CD1c-positive myeloid dendritic cell (primary cell): ENCODE results near the gene CCDC60.

Source experiments
- DNase-seq: peaks from one replicate; pipeline ENCODE4 v3.0.0-alpha.2; 2016; ENCODE audit errors: extremely low spot score

The CCDC60 gene

GRCh38 chr12:119446459-119446858 lies 111.9 kb downstream of the CCDC60 start:
- no peak for DNase-seq

DNA sequence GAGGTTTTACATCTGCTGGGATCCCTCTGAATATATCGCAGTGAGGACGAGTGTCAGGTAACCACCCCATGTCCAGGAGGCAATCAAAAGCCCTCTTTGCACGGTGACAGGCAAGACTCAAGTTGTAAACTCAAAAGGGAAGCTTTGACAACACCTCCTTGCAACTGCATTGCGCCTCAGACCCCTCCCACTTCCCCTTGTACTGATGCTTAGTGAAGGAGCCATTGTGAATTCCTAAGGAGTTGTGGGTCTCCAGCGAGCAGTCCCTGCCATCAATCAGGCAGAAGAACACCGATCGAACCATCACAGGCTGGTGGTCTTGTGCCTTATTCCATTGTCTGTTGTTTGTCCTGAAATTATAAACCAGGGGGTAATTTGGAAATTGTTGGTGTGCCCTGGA lies 112.6 kb downstream of the CCDC60 start:
- no peak for DNase-seq

DNA sequence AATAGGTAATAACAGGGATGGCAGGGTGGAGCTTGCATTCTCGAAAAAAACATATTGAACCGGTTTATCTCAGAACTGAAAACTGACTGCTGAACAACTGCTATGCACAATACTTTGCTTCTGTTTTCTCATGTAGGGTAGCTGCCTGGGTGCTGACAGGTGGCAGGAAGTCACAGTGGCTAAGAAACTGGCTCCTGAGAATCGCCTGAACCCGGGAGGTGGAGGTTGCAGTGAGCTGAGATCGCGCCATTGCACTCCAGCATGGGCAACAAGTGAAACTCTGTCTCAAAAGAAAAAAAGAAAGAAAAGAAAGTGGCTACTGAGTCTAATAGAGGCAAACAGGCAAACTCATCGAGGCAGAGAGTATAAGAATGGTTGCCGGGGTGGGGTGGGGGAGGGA lies 113.1 kb downstream of the CCDC60 start:
- no peak for DNase-seq

DNA sequence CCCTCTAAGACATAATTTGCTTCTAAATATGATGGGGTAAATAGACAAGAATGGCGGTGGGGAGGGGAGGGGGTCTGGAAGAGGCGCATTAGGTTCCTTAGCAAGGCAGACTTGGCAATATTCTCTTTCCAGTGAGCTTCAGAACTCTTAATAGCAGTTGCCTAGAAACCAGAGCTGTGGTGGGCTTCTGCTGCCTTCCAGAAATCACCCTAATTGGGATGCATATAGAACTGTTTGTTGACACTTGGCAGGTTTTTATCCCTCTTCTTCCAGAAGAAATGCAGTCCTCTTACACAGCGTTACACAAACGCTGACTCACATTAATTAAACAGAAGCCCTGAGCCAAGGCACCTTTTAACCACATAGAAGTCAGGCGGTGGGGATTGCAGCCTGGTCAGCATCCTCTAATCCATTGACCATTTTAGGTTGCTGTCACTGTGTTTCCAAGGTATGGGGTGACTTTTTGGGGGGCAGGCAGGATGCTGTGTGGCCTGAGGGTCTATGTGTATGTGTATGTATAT lies 114.1 kb downstream of the CCDC60 start:
- DNase-seq, result no peak

DNA sequence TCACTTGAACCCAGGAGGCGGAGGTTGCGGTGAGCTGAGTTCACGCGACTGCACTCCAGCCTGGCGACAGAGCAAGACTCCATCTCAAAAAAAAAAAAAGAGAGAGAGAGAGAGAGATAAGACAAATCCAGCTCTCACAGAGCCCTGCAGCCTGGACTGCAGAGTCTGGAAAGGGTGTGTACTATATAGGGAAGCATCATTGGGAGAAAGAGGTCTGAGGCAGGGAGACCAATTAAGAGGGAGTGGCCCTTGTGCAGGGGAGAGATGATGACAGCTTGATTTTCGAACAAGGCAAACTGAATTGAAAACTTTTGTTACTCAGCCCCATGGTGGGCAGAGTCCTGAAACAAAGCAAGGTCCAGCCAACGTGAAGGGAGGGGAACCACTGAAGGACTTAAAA lies 116.2 kb downstream of the CCDC60 start:
- DNase-seq, result no peak

DNA sequence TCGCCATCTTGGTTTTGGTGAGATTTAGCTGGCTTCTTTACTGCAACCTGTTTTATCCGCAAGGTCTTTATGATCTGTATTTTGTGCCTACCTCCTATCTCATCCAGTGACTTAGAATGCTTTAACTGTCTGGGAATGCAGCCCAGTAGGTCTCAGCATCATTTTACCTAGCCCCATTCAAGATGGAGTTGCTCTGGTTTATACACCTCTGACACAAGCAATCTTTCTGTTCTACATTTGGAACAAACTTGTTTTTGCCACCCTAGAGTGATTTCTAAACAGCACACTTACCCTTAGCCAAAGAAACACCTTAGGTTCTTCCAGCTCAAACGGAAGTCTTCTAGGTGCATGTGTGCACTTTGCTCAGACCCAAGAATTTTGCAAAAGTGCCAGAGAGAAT lies 122.3 kb downstream of the CCDC60 start:
- DNase-seq, result no peak

- no peak for DNase-seq
Measured at GRCh38 chr12:119457271-119457670, 122.7 kb downstream of the CCDC60 start.

DNA sequence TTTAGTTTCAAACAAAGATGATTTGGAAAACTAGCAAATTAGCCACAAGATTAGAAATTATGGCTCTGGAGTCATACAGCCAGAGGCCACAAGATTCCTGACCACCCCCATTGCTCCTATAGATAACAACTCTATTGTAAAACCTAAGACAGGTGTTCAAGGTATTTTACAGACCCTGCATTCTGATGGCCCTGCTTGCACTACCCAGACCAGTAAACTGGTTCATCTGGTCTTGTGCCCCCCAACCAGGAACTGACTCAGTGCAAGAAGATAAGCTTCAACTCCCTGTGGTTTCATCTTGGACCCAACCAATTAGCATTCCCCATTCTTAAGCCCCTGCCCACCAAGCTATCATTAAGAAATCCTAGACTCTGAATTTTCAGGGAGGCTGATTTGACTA lies 125.0 kb downstream of the CCDC60 start:
- DNase-seq, result no peak

- no peak for DNase-seq
Measured at GRCh38 chr12:119460876-119461275, 126.3 kb downstream of the CCDC60 start.

DNA sequence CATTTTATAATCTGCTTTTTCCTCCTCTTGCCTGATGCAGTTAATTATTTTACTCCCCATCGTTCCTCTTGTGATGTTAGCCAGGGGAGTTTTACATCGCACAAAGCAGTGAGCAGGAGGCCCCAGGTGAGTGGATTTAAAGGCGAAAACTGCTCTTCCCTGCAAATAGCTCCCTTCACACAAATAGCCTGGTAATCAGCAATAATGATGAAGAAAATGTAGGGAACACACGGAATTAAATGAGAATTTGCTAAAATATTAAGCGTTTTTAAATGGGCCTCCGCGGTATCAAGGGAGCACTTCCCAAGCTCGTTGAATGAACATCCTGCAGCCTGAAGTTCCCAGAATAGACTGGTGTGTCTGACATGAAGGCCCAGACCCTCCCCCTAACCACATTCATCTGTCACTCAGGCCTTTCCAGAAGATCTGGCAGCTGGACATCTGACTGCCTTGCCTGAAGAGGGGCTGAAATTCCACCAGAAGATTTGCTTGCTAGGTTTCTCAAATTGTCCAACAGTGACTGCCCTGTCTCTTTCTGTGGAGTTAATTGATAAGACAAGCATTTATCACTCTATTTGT lies 127.2 kb downstream of the CCDC60 start:
- DNase-seq, result no peak

GRCh38 chr12:119463211-119463926 lies 128.8 kb downstream of the CCDC60 start:
- DNase-seq, result no peak

DNA sequence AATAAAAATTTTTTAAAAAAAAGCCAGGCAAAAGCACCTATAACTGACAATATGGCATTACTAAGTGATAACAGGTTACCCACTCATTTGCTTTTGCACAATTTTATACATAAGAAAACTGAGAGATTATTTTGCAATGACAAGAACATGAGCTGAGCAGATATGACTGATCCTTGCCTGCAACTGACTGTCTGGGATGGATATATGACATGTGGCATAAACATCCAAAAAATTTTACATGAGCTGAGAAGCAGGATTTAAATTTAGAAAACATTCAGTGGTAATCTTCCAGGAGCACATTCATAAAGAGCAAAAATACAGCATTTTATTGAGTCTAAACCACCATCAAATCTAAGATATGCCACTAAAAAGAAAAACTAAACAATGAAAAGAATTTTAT lies 133.8 kb downstream of the CCDC60 start:
- no peak for DNase-seq

- DNase-seq, result no peak
Measured at GRCh38 chr12:119475650-119476049, 141.1 kb downstream of the CCDC60 start.

GRCh38 chr12:119476951-119477350 lies 142.4 kb downstream of the CCDC60 start:
- no peak for DNase-seq

DNA sequence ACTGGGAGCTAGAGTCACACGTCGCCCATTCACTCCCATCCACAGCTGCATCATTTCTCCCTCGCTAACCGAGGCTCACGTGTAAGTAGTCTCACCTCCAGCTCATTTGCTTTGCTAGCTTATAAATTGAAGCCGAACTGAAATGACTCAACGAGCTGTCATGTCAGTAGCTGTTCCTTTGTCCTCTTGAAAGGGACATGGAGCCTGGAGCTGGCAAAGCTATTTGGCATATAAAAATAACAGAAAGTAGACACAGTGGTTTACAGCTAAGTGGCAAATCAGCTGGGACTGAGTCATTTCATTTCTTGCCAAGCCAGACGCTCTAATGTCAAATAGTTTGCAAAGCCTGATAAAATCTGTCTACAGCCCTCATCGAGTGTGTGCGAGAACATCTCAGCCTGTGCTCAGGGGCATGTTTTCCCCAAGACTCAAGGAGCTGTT lies 144.6 kb downstream of the CCDC60 start:
- no peak for DNase-seq

GRCh38 chr12:119480551-119480950 lies 146.0 kb downstream of the CCDC60 start:
- DNase-seq, result no peak

GRCh38 chr12:119486599-119487154 lies 152.1 kb downstream of the CCDC60 start:
- DNase-seq, result no peak

DNA sequence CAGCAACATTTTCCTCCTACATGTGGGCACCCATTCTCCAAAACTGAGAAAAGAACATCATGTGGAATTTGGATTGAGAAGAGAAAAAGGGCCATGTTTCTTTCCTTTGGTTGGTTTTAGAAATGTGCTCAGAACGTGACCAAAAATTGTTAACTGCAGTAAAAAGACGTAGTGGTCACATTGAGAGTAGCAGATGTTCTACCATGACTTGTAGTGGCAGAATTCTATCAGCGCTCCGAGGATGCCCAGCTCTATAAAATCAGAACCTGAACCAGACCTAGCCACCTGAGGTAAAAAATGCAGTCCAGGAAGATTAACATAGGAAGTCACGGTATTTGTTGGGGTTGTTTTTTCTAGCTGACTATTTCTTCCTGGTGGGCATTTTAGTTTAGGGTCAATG lies 157.3 kb downstream of the CCDC60 start:
- no peak for DNase-seq

GRCh38 chr12:119500209-119500608 lies 165.7 kb downstream of the CCDC60 start:
- DNase-seq, result no peak

- DNase-seq, result no peak
Measured at GRCh38 chr12:119501052-119501451, 166.5 kb downstream of the CCDC60 start.

DNA sequence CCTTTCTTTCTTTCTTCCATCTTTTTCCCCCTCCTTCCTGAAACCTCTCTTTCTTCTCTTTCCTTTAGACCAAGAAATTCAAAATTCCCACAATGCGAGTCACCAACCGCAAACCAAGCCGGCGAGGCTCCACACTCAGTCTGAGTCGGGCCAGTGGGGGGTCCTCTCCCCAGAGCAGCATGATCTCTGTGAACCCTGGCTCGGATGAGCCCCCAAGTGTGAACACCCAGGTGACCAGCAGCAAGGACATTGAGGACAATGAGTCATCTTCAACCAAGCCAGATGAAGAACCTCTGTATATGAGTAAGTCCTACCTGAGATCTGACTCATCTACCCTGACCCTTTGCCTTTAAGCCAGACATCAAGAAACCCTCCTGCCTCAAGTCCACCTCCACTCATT lies 170.5 kb downstream of the CCDC60 start:
- no peak for DNase-seq

- no peak for DNase-seq
Measured at GRCh38 chr12:119512772-119513497, 178.4 kb downstream of the CCDC60 start.

DNA sequence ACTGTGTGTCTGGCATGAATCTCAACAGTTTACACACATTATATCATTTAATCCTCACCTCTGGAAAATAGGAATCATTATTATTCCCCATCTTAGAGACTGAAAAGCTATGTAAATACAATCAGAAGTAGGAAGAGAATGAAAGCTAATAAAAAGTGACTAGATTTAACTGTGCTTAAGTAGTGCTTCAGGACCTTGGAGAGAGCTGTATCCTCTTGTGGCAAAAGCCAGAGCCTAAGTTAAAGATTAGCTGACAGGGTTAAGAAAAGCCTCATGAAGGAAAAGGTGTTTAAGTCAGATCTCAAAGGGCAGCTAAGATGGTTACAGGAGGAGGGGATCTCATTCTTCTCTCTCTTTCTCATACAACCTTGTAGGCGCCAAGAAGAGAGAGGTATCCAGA lies 193.7 kb downstream of the CCDC60 start:
- DNase-seq, result no peak
